Measurements from ENCODE around the gene MYO7B.

MYO7B gene

DNA sequence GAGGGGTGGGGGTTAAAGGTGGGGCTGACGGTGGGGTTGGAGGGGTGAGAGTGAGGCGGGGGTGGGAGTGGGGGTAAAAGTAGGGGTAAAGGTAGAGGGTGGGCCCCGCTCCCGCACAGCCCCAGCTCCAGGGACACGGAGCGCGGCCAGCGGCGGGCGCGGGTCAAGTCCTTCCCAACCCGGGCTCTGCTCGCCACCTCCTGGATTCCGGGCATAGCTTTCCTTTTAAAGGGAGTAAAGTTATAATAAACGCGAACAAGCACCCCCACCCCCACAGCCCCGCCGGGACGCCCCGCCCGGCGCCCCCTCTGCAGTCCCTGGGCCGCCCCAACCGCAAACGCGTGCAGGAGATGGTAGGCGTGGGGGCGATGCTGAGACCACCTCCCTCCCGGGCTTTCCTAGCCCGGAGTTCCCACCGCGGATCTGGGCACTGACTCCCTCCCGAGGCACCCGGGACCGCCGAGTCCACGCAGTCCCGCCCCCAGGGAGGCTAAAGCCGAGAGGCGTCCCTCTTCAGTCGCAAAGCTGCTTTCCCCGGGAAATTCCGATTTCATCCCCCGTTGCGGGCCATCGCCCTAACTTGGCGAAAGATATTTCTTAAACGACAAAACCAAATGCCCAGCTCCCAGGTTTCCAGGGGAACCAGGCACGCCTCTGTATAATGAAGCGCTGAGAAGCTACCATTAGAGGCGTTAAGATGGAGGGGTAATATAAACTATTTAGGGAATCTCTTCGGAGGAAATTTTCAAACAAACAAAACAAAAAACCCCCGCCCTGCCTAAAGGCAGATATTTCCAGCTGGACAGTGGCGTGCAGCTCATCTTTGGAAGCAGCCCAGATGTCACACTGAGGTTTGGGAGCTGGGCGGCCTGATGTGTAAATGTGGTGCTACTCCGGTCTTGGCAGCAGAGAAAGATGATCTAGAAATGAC is 140.1 kb downstream of the MYO7B start, which contains the start of gene LIMS2:
TSS of gene LIMS2 (minus strand) at position 200 of the 931 bp plus-strand sequence. CDS start 506 bp downstream, outside the sequence.
- Histone ChIP-seq H2BK12ac (ENCODE audit: low read length in 2 of 2) (peak within 1 kb of the TSS in 1 of 2 experiments; percentile 56), H3K4me3 (ENCODE audit: insufficient read depth in 1 of 2, low read depth in 1 of 2, low read length in 2 of 2) (peak within 1 kb of the TSS; percentile 74 to 77), H3K4me2 (ENCODE audit: low read length, poor library complexity, severe bottlenecking) (peak within 1 kb of the TSS; percentile 98), H2BK5ac (ENCODE audit: low read depth, low read length, poor library complexity, severe bottlenecking) (peak within 1 kb of the TSS; percentile 24), H3K79me1 (replicated peaks; ENCODE audit: low read length, poor library complexity, severe bottlenecking) (peaks cover 8% of the 10 kb centered on the region), H3K23ac (ENCODE audit: low read length in 2 of 2) (peak within 1 kb of the TSS in 1 of 2 experiments; percentile 64), H3K9ac (ENCODE audit: low read length) (peak within 1 kb of the TSS; percentile 72), H3K27me3 (ENCODE audit: control insufficient read depth in 1 of 2, insufficient read depth in 1 of 2, low read length in 2 of 2) (peaks cover 23 to 52% of the 10 kb centered on the region in 2 experiments), H3K18ac (ENCODE audit: low read depth in 1 of 2, low read length in 2 of 2) (peak within 1 kb of the TSS; percentile 52 to 85), H4K91ac (ENCODE audit: low read length) (peak within 1 kb of the TSS; percentile 88), H3K36me3 (ENCODE audit: control insufficient read depth in 1 of 2, insufficient read depth in 2 of 2, low read depth in 1 of 2, low read length in 2 of 2) (peaks cover 0 to 17% of the 10 kb centered on the region in 2 experiments), H2BK120ac (ENCODE audit: low read depth, low read length) (peak within 1 kb of the TSS; percentile 84), H2AK5ac (ENCODE audit: low read length, severe bottlenecking) (no peak within 1 kb of the TSS), H2AFZ (ENCODE audit: low read depth, low read length) (peak within 1 kb of the TSS; percentile 82), H3K9me3 (ENCODE audit: control insufficient read depth, low read length) (no peaks in the 10 kb centered on the region), H3K27ac (ENCODE audit: low read length, poor library complexity, severe bottlenecking) (no peak within 1 kb of the TSS), H3K14ac (ENCODE audit: low read length in 2 of 2) (peak within 1 kb of the TSS in 1 of 2 experiments; percentile 63), H3K4me1 (ENCODE audit: control insufficient read depth, insufficient read depth, low read depth, low read length) (peaks cover 26% of the 10 kb centered on the region), H2BK15ac (ENCODE audit: low read depth, poor library complexity, severe bottlenecking) (peak within 1 kb of the TSS; percentile 99), H4K8ac (ENCODE audit: low read length) (peak within 1 kb of the TSS; percentile 76), H3K4ac (ENCODE audit: low read depth in 1 of 2, low read length in 2 of 2) (peak within 1 kb of the TSS in 1 of 2 experiments; percentile 32)
- WGBS: 1% methylated on average over 35 of the region's 56 CpGs
- DNase-seq: peak; percentile 71

DNA sequence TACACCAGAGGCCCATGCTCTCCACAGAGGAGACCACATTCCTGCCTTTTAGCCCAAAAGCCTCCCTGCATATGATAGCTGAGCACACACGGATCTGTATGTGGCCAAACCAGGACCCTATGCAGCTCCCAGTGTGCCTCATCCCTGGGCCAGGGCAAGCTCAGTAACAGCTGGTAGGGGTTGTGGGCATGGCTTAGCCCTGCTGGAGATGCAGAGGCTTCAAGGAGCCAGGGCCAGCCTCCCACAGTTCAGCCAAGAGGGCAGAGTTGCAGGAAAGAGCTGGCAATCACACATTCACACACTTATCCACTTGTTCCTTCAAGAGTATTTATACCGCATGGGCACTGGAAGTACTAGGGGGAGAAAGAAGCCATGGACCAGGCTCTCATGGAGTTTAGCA is 141.4 kb downstream of the MYO7B start:
- no peak overlapping the region for H3K23ac ChIP-seq (ENCODE audit: low read length in 2 of 2)
- H2AFZ ChIP-seq (ENCODE audit: low read depth, low read length): no peak overlapping the region
- H2BK5ac ChIP-seq (ENCODE audit: low read depth, low read length, poor library complexity, severe bottlenecking): no peak overlapping the region
- H3K79me1 ChIP-seq (replicated peaks; ENCODE audit: low read length, poor library complexity, severe bottlenecking): peaks cover 8% of the 10 kb centered on the region
- no peak overlapping the region for H2AK5ac ChIP-seq (ENCODE audit: low read length, severe bottlenecking)
- no peak overlapping the region for H4K8ac ChIP-seq (ENCODE audit: low read length)
- no peak overlapping the region for H3K4me2 ChIP-seq (ENCODE audit: low read length, poor library complexity, severe bottlenecking)
- no peak overlapping the region for H3K4me3 ChIP-seq (ENCODE audit: insufficient read depth in 1 of 2, low read depth in 1 of 2, low read length in 2 of 2)
- H3K36me3 ChIP-seq (ENCODE audit: control insufficient read depth in 1 of 2, insufficient read depth in 2 of 2, low read depth in 1 of 2, low read length in 2 of 2): peaks cover 0 to 12% of the 10 kb centered on the region in 2 experiments
- no peak overlapping the region for H2BK120ac ChIP-seq (ENCODE audit: low read depth, low read length)
- no peak overlapping the region for H3K27ac ChIP-seq (ENCODE audit: low read length, poor library complexity, severe bottlenecking)
- no peak overlapping the region for H3K18ac ChIP-seq (ENCODE audit: low read depth in 1 of 2, low read length in 2 of 2)
- DNase-seq: no peak
- no peaks in the 10 kb centered on the region for H3K9me3 ChIP-seq (ENCODE audit: control insufficient read depth, low read length)
- H3K9ac ChIP-seq (ENCODE audit: low read length): no peak overlapping the region
- no peak overlapping the region for H2BK15ac ChIP-seq (ENCODE audit: low read depth, poor library complexity, severe bottlenecking)
- 95% methylated on average over 2 of the region's 2 CpGs for WGBS
- H4K91ac ChIP-seq (ENCODE audit: low read length): no peak overlapping the region
- no peak overlapping the region for H2BK12ac ChIP-seq (ENCODE audit: low read length in 2 of 2)
- peaks cover 23 to 52% of the 10 kb centered on the region in 2 experiments for H3K27me3 ChIP-seq (ENCODE audit: control insufficient read depth in 1 of 2, insufficient read depth in 1 of 2, low read length in 2 of 2)
- peaks cover 26% of the 10 kb centered on the region for H3K4me1 ChIP-seq (ENCODE audit: control insufficient read depth, insufficient read depth, low read depth, low read length)
- no peak overlapping the region for H3K4ac ChIP-seq (ENCODE audit: low read depth in 1 of 2, low read length in 2 of 2)
- no peak overlapping the region for H3K14ac ChIP-seq (ENCODE audit: low read length in 2 of 2)

DNA sequence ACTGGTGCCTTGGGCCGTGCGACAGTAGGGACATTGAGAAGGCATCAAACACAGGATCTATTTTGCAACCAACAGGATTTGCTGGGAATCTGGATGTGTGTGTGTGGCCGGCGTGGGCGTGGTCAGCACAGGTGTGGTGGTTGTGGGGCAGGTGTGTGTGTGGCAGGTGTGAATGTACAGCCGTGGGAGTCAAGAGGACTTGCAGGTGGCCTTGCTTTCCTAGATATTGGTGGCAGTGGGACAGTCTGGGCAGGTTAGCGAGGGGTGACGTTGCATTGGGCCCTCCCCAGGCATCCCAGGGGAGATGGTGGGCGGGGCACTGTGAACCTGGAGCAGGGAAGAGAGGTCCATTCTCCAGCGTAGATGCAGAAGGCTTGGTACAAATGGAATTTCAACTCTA is 143.0 kb downstream of the MYO7B start:
- Histone ChIP-seq H2AK5ac (ENCODE audit: low read length, severe bottlenecking) (no peak overlapping the region), H3K14ac (ENCODE audit: low read length in 2 of 2) (no peak overlapping the region), H3K9me3 (ENCODE audit: control insufficient read depth, low read length) (no peaks in the 10 kb centered on the region), H3K4ac (ENCODE audit: low read depth in 1 of 2, low read length in 2 of 2) (no peak overlapping the region), H3K18ac (ENCODE audit: low read depth in 1 of 2, low read length in 2 of 2) (no peak overlapping the region), H3K4me3 (ENCODE audit: insufficient read depth in 1 of 2, low read depth in 1 of 2, low read length in 2 of 2) (no peak overlapping the region), H2BK12ac (ENCODE audit: low read length in 2 of 2) (no peak overlapping the region), H4K8ac (ENCODE audit: low read length) (no peak overlapping the region), H3K27ac (ENCODE audit: low read length, poor library complexity, severe bottlenecking) (no peak overlapping the region), H3K36me3 (ENCODE audit: control insufficient read depth in 1 of 2, insufficient read depth in 2 of 2, low read depth in 1 of 2, low read length in 2 of 2) (peaks cover 0 to under 1% of the 10 kb centered on the region in 2 experiments), H2AFZ (ENCODE audit: low read depth, low read length) (no peak overlapping the region), H2BK5ac (ENCODE audit: low read depth, low read length, poor library complexity, severe bottlenecking) (no peak overlapping the region), H3K4me2 (ENCODE audit: low read length, poor library complexity, severe bottlenecking) (no peak overlapping the region), H3K9ac (ENCODE audit: low read length) (no peak overlapping the region), H2BK120ac (ENCODE audit: low read depth, low read length) (no peak overlapping the region), H3K27me3 (ENCODE audit: control insufficient read depth in 1 of 2, insufficient read depth in 1 of 2, low read length in 2 of 2) (peaks cover 23 to 52% of the 10 kb centered on the region in 2 experiments), H2BK15ac (ENCODE audit: low read depth, poor library complexity, severe bottlenecking) (no peak overlapping the region), H3K4me1 (ENCODE audit: control insufficient read depth, insufficient read depth, low read depth, low read length) (peaks cover 19% of the 10 kb centered on the region), H4K91ac (ENCODE audit: low read length) (peak overlapping the region; percentile 3), H3K79me1 (replicated peaks; ENCODE audit: low read length, poor library complexity, severe bottlenecking) (peaks cover 2% of the 10 kb centered on the region), H3K23ac (ENCODE audit: low read length in 2 of 2) (no peak overlapping the region)
- WGBS: 85% methylated on average over 10 of the region's 10 CpGs
- no peak for DNase-seq

DNA sequence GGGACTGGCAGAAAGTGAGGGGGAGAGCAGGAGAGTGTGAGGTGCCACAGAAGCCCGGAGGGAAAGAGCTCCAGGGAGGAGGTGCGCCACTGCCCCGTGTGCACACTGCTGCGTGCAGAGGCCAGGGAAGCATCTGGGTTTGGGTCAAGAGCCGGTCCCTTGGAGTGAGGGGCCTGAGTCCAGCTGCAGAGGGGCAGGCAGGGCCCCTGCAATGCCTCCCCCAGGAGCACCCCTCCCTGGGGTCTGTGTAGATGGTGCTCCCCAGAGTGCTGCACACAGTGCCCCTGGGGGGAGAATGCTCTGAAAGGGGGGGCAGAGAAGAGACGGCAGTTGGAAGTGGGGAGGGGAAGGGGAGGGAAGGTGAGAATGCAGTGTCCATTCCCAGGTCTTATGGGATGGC is 143.5 kb downstream of the MYO7B start:
- H3K27me3 ChIP-seq (ENCODE audit: control insufficient read depth in 1 of 2, insufficient read depth in 1 of 2, low read length in 2 of 2): peaks cover 23 to 51% of the 10 kb centered on the region in 2 experiments
- H3K4ac ChIP-seq (ENCODE audit: low read depth in 1 of 2, low read length in 2 of 2): no peak overlapping the region
- H3K9me3 ChIP-seq (ENCODE audit: control insufficient read depth, low read length): no peaks in the 10 kb centered on the region
- H2AFZ ChIP-seq (ENCODE audit: low read depth, low read length): no peak overlapping the region
- no peak overlapping the region for H3K18ac ChIP-seq (ENCODE audit: low read depth in 1 of 2, low read length in 2 of 2)
- no peak overlapping the region for H3K4me2 ChIP-seq (ENCODE audit: low read length, poor library complexity, severe bottlenecking)
- H3K14ac ChIP-seq (ENCODE audit: low read length in 2 of 2): no peak overlapping the region
- H2AK5ac ChIP-seq (ENCODE audit: low read length, severe bottlenecking): no peak overlapping the region
- H4K91ac ChIP-seq (ENCODE audit: low read length): no peak overlapping the region
- WGBS: 82% methylated on average over 6 of the region's 6 CpGs
- no peaks in the 10 kb centered on the region for H3K36me3 ChIP-seq (ENCODE audit: control insufficient read depth in 1 of 2, insufficient read depth in 2 of 2, low read depth in 1 of 2, low read length in 2 of 2)
- no peak overlapping the region for H2BK15ac ChIP-seq (ENCODE audit: low read depth, poor library complexity, severe bottlenecking)
- no peak overlapping the region for H3K27ac ChIP-seq (ENCODE audit: low read length, poor library complexity, severe bottlenecking)
- H3K9ac ChIP-seq (ENCODE audit: low read length): no peak overlapping the region
- no peak overlapping the region for H4K8ac ChIP-seq (ENCODE audit: low read length)
- no peak overlapping the region for H2BK120ac ChIP-seq (ENCODE audit: low read depth, low read length)
- no peak overlapping the region for H3K23ac ChIP-seq (ENCODE audit: low read length in 2 of 2)
- H3K4me1 ChIP-seq (ENCODE audit: control insufficient read depth, insufficient read depth, low read depth, low read length): peaks cover 17% of the 10 kb centered on the region
- H2BK12ac ChIP-seq (ENCODE audit: low read length in 2 of 2): no peak overlapping the region
- no peak overlapping the region for H3K4me3 ChIP-seq (ENCODE audit: insufficient read depth in 1 of 2, low read depth in 1 of 2, low read length in 2 of 2)
- H2BK5ac ChIP-seq (ENCODE audit: low read depth, low read length, poor library complexity, severe bottlenecking): no peak overlapping the region
- H3K79me1 ChIP-seq (replicated peaks; ENCODE audit: low read length, poor library complexity, severe bottlenecking): peaks cover 2% of the 10 kb centered on the region
- DNase-seq: no peak

Data from mesenchymal stem cell (in vitro differentiated cells and primary cell).